H9 (cell line): ENCODE data around the gene KRTDAP. TPM values are rescaled to one million over a fixed set of nuclear protein-coding genes. Genes with fewer than 3 reads are reported as not detected.

ENCODE experiments used
- DNase-seq: peaks from one replicate; pipeline ENCODE4 v3.0.0-alpha.2; 2017
- H2AFZ ChIP-seq: one replicate; pipeline ENCODE4 v1.6.1; 2013; ENCODE audit warnings: mild to moderate bottlenecking, low read length, control low read depth, moderate library complexity
- H2AK5ac ChIP-seq: 2 replicates; pipeline ENCODE4 v1.6.1; 2013; ENCODE audit warnings: low read length, control low read depth, mixed read lengths; ENCODE audit not compliant: insufficient read length
- H2BK120ac ChIP-seq: one replicate; pipeline ENCODE4 v1.6.1; 2013; ENCODE audit warnings: low read depth, mild to moderate bottlenecking, low read length, control low read depth, inconsistent platforms; ENCODE audit not compliant: poor library complexity, severe bottlenecking
- H2BK12ac ChIP-seq: 2 replicates; pipeline ENCODE4 v1.6.1; 2013; ENCODE audit warnings: low read length, control low read depth, mixed read lengths, low read depth; ENCODE audit not compliant: insufficient read length
- H2BK15ac ChIP-seq: 2 replicates; pipeline ENCODE4 v1.6.1; 2013; ENCODE audit warnings: low read depth, low read length, control low read depth
- H2BK20ac ChIP-seq: one replicate; pipeline ENCODE4 v1.6.1; 2013; ENCODE audit warnings: low read depth, mild to moderate bottlenecking, low read length, control low read depth, inconsistent platforms; ENCODE audit not compliant: poor library complexity, severe bottlenecking
- H2BK5ac ChIP-seq: 2 replicates; pipeline ENCODE4 v1.6.1; 2013; ENCODE audit warnings: low read length, control low read depth, mixed read lengths; ENCODE audit not compliant: insufficient read length
- H3K14ac ChIP-seq: 2 replicates; pipeline ENCODE4 v1.6.1; 2013; ENCODE audit warnings: low read length, control low read depth; ENCODE audit not compliant: insufficient read depth
- H3K18ac ChIP-seq: 2 replicates; pipeline ENCODE4 v1.6.1; 2013; ENCODE audit warnings: low read depth, mild to moderate bottlenecking, mixed read lengths, low read length, control low read depth; ENCODE audit not compliant: insufficient read length
- H3K23ac ChIP-seq: 2 replicates; pipeline ENCODE4 v1.6.1; 2013; ENCODE audit warnings: low read length, control low read depth, mixed read lengths, low read depth; ENCODE audit not compliant: insufficient read length
- H3K23me2 ChIP-seq: 2 replicates; pipeline ENCODE4 v1.6.1; 2013; ENCODE audit warnings: low read depth, mild to moderate bottlenecking, mixed read lengths, low read length, control low read depth; ENCODE audit not compliant: insufficient read length, poor library complexity, severe bottlenecking
- H3K27ac ChIP-seq: 2 replicates; pipeline ENCODE4 v1.5.1; 2013; ENCODE audit warnings: low read length, control low read depth, mixed read lengths, low read depth; ENCODE audit not compliant: insufficient read length
- H3K27me3 ChIP-seq: 2 replicates; pipeline ENCODE4 v1.6.1; 2013; ENCODE audit warnings: low read length, control low read depth, inconsistent platforms; ENCODE audit not compliant: insufficient read depth
- H3K4ac ChIP-seq: 2 replicates; pipeline ENCODE4 v1.6.1; 2013; ENCODE audit warnings: low read depth, mild to moderate bottlenecking, control low read depth, inconsistent platforms, low read length, moderate library complexity
- H3K4me1 ChIP-seq: 2 replicates; pipeline ENCODE4 v1.6.1; 2013; ENCODE audit warnings: low read length, control low read depth, inconsistent platforms; ENCODE audit not compliant: insufficient read depth
- H3K4me2 ChIP-seq: 2 replicates; pipeline ENCODE4 v1.6.1; 2013; ENCODE audit warnings: low read length, control low read depth, mixed read lengths; ENCODE audit not compliant: insufficient read length, insufficient read depth
- H3K56ac ChIP-seq: 2 replicates; pipeline ENCODE4 v1.6.1; 2013; ENCODE audit warnings: low read depth, mild to moderate bottlenecking, mixed read lengths, low read length, control low read depth; ENCODE audit not compliant: insufficient read length
- H3K79me1 ChIP-seq: 2 replicates; pipeline ENCODE4 v1.6.1; 2013; ENCODE audit warnings: low read depth, mild to moderate bottlenecking, moderate library complexity, low read length, control low read depth, inconsistent platforms; ENCODE audit not compliant: insufficient read depth, poor library complexity, severe bottlenecking
- H3K79me2 ChIP-seq: 2 replicates; pipeline ENCODE4 v1.6.1; 2013; ENCODE audit warnings: low read length, control low read depth, inconsistent platforms; ENCODE audit not compliant: insufficient read depth
- H3K9ac ChIP-seq: 2 replicates; pipeline ENCODE4 v1.6.1; 2013; ENCODE audit warnings: low read length, control low read depth, mixed read lengths; ENCODE audit not compliant: insufficient read length; ENCODE audit errors: extremely low read depth
- H3K9me3 ChIP-seq: one replicate; pipeline ENCODE4 v1.6.1; 2013; ENCODE audit warnings: low read depth, low read length, inconsistent platforms; ENCODE audit not compliant: control insufficient read depth
- H3T11ph ChIP-seq: one replicate; pipeline ENCODE4 v1.6.1; 2013; ENCODE audit warnings: mild to moderate bottlenecking, low read length, control low read depth, inconsistent platforms
- H4K20me1 ChIP-seq: one replicate; pipeline ENCODE4 v1.6.1; 2013; ENCODE audit not compliant: control insufficient read depth, insufficient read length, insufficient read depth
- H4K5ac ChIP-seq: 2 replicates; pipeline ENCODE4 v1.6.1; 2013; ENCODE audit warnings: low read depth, mild to moderate bottlenecking, mixed read lengths, low read length, control low read depth; ENCODE audit not compliant: insufficient read length
- H4K8ac ChIP-seq: replicated peaks from 2 replicates; pipeline ENCODE4 v1.6.1; 2013; ENCODE audit warnings: low read length, control low read depth, mixed read lengths, low read depth; ENCODE audit not compliant: insufficient read length
- H4K91ac ChIP-seq: 2 replicates; pipeline ENCODE4 v1.6.1; 2013; ENCODE audit warnings: low read depth, mild to moderate bottlenecking, moderate library complexity, mixed read lengths, low read length, control low read depth; ENCODE audit not compliant: insufficient read length
- H3K27ac Mint-ChIP-seq, 3 experiments: 2 replicates in 2 of 3; 3 replicates in 1 of 3; pipeline ENCODE4 v1.8.0; 2020 to 2021; ENCODE audit warnings: mixed read lengths in 3 of 3, mild to moderate bottlenecking in 1 of 3, moderate library complexity in 1 of 3
- H3K27me3 Mint-ChIP-seq: 2 replicates; pipeline ENCODE4 v1.8.0; 2021; ENCODE audit warnings: low read depth, mild to moderate bottlenecking, moderate library complexity, mixed read lengths
- H3K36me3 Mint-ChIP-seq, 3 experiments: 2 replicates in 2 of 3; 3 replicates in 1 of 3; pipeline ENCODE4 v1.8.0; 2020 to 2021; ENCODE audit warnings: low read depth in 3 of 3, mixed read lengths in 3 of 3; ENCODE audit not compliant: insufficient read depth in 1 of 3
- H3K4me1 Mint-ChIP-seq, 2 experiments: 2 replicates each; pipeline ENCODE4 v1.8.0; 2020; ENCODE audit warnings: mixed read lengths in 2 of 2
- H3K4me3 Mint-ChIP-seq, 2 experiments: 2 replicates in 1 of 2; 3 replicates in 1 of 2; pipeline ENCODE4 v1.8.0; 2020 to 2021; ENCODE audit warnings: mild to moderate bottlenecking in 2 of 2, mixed read lengths in 2 of 2, moderate library complexity in 1 of 2
- H3K9me3 Mint-ChIP-seq, 2 experiments: 2 replicates in 1 of 2; 3 replicates in 1 of 2; pipeline ENCODE4 v1.8.0; 2020; ENCODE audit warnings: mild to moderate bottlenecking in 2 of 2, mixed read lengths in 2 of 2, moderate library complexity in 1 of 2
- CTCF ChIP-seq: fragments of 200-600 bp; sonication (generic); conservative IDR thresholded peaks from 3 replicates; pipeline ENCODE4 v1.8.0; 2021; ENCODE audit warnings: antibody characterized with exemption, mild to moderate bottlenecking
- WGBS: extraction: QIAGEN DNeasy Blood & Tissue Kit; methylation state at CpG from one replicate; pipeline ENCODE4 v1.1.7; 2013; ENCODE audit warnings: missing lambda C conversion rate, low lambda C conversion rate, mixed read lengths; ENCODE audit not compliant: insufficient read length; ENCODE audit errors: extremely low coverage; 5-methylcytosine and 5-hydroxymethylcytosine counted together
- total RNA-seq: library from RNA; stranded (reverse); gene quantifications from 2 replicates; pipeline ENCODE4 v1.2.1, GENCODE V29; 2021

Gene KRTDAP
- total RNA-seq, 1 experiment from 2014 or later = 0.87 TPM

DNA sequence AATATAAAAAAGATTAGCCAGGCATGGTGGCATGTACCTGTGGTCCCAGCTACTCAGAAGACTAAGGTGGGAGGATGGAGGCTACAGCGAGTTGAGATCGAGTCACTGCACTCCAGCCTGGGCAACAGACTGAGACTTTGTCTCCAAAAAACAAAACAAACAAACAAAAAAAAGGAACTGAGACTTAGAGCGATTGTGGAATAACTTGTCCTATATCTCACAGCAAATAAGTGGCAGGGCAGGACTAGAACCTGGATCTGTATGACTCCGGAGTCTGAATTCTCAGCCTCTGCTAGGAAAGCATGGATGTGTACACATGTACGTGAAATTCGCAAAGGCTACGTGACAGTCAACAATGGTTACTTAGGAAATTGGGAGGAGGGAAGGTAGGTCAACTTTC, 20.1 kb downstream of the KRTDAP start:
- Histone ChIP-seq H3K79me2 (no peaks in the 10 kb centered on the region), H3K79me1 (no peaks in the 10 kb centered on the region), H4K20me1 (no peaks in the 10 kb centered on the region), H3K9me3 (no peaks in the 10 kb centered on the region), H3K56ac (no peak overlapping the region), H2AFZ (no peak overlapping the region), H3T11ph (no peak overlapping the region), H4K5ac (no peak overlapping the region), H3K4me2 (no peak overlapping the region), H2BK12ac (no peak overlapping the region), H2BK120ac (no peak overlapping the region), H4K8ac (no peak overlapping the region), H3K18ac (no peak overlapping the region), H3K23me2 (no peaks in the 10 kb centered on the region), H3K27ac (no peak overlapping the region), H3K4me1 (no peaks in the 10 kb centered on the region), H3K4ac (no peak overlapping the region), H3K23ac (no peak overlapping the region), H3K9ac (no peak overlapping the region), H2BK20ac (no peak overlapping the region), H3K14ac (no peak overlapping the region), H2BK5ac (no peak overlapping the region), H3K27me3 (no peaks in the 10 kb centered on the region), H4K91ac (no peak overlapping the region), H2AK5ac (no peak overlapping the region), H2BK15ac (no peak overlapping the region)
- H3K4me1 Mint-ChIP-seq = peaks cover 15 to 20% of the 10 kb centered on the region in 2 experiments
- H3K36me3 Mint-ChIP-seq = no peaks in the 10 kb centered on the region
- H3K27me3 Mint-ChIP-seq = peaks cover 8% of the 10 kb centered on the region
- WGBS = no CpG with 5 or more reads among the region's 7 CpGs
- no peaks in the 10 kb centered on the region for H3K9me3 Mint-ChIP-seq
- H3K4me3 Mint-ChIP-seq = no peak overlapping the region
- H3K27ac Mint-ChIP-seq = no peak overlapping the region
- no peak for DNase-seq
- no peak for TF ChIP-seq CTCF
